K562 (cell line): ENCODE data around the gene FOXO3. TPM values are rescaled to one million over a fixed set of nuclear protein-coding genes. Genes with fewer than 3 reads are reported as not detected.

Experiments
- CHD1 ChIP-seq: fragments of 200-600 bp; sonication (generic); IDR thresholded peaks from one replicate; pipeline ENCODE4 v1.6.1; 2012; ENCODE audit warnings: mild to moderate bottlenecking, moderate library complexity, low read length, inconsistent platforms
- HMGXB4 ChIP-seq: sonication (generic); formaldehyde crosslinking; IDR thresholded peaks from 2 replicates; pipeline ENCODE4 v1.8.1; 2023; ENCODE audit warnings: mild to moderate bottlenecking, missing genetic modification reagents
- MAFF ChIP-seq: IDR thresholded peaks from 2 replicates; pipeline ENCODE4 v1.6.1; 2012; ENCODE audit warnings: low read length, improper control_type of control experiment
- MYC ChIP-seq, 2 experiments: fragments of 250-450 bp in 1 of 2; sonication (Bioruptor Pico) in 1 of 2; IDR thresholded peaks; 2 replicates each; pipeline versions ENCODE4 v1.5.1 to v1.6.1; 2012 to 2021; ENCODE audit warnings: low read depth in 2 of 2, borderline replicate concordance in 1 of 2, improper control_type of control experiment in 1 of 2, low read length in 1 of 2, mild to moderate bottlenecking in 1 of 2, moderate library complexity in 1 of 2
- NR0B1 ChIP-seq: fragments of 450-650 bp; IDR thresholded peaks from one replicate; pipeline ENCODE4 v1.6.1; 2018; ENCODE audit warnings: mild to moderate bottlenecking, moderate library complexity; ENCODE audit not compliant: partially characterized antibody
- PURB ChIP-seq: sonication (generic); formaldehyde crosslinking; IDR thresholded peaks from 2 replicates; pipeline ENCODE4 v1.9.0; 2021; ENCODE audit warnings: low read depth, mild to moderate bottlenecking, missing genetic modification reagents
- RAD21 ChIP-seq, 2 experiments: fragments of 250-450 bp in 1 of 2; fragments of 450-650 bp in 1 of 2; sonication (Bioruptor Pico) in 1 of 2; formaldehyde crosslinking in 1 of 2; IDR thresholded peaks in 1 of 2; conservative IDR thresholded peaks in 1 of 2; 2 replicates each; pipeline versions ENCODE4 v1.4.0 to v1.8.0; 2020 to 2022; ENCODE audit warnings: mild to moderate bottlenecking in 2 of 2, moderate library complexity in 1 of 2
- RB1 ChIP-seq: fragments of 450-650 bp; IDR thresholded peaks from 2 replicates; pipeline ENCODE4 v1.6.1; 2017; ENCODE audit warnings: low read depth, mild to moderate bottlenecking
- SIN3B ChIP-seq: fragments of 450-650 bp; IDR thresholded peaks from 2 replicates; pipeline ENCODE4 v1.6.1; 2017; ENCODE audit warnings: low read depth, mild to moderate bottlenecking, moderate library complexity
- SMC3 ChIP-seq: conservative IDR thresholded peaks from 2 replicates; pipeline ENCODE4 v1.6.1; 2011; ENCODE audit warnings: low read depth, low read length, improper control_type of control experiment; ENCODE audit not compliant: insufficient read depth
- TARDBP ChIP-seq: fragments of 450-650 bp; IDR thresholded peaks from 2 replicates; pipeline ENCODE4 v1.6.1; 2016
- ZNF253 ChIP-seq: fragments of 250-450 bp; sonication (Bioruptor Pico); conservative IDR thresholded peaks from 2 replicates; pipeline ENCODE4 v1.6.1; 2021; ENCODE audit warnings: mild to moderate bottlenecking
- ZNF512 ChIP-seq: IDR thresholded peaks from 2 replicates; pipeline ENCODE4 v1.6.1; 2016; ENCODE audit warnings: missing genetic modification characterization, missing compliant biosample characterization
- polyA plus RNA-seq, 8 experiments: library from polyadenylated mRNA; depleted of rRNA in 4 of 8; stranded (reverse) in 5 of 8; unstranded in 3 of 8; fragments of >200 nt; fragmentation: Nextera tagmentation in 2 of 8; fragmentation: Illumina TruSeq in 1 of 8; extraction: Ambion mirVana in 2 of 8; extraction: Trizol in 1 of 8; gene quantifications; 2 replicates each; pipeline versions ENCODE4 v1.2.1 to v1.2.3, GENCODE V29; 2011 to 2014; ENCODE audit warnings: inconsistent platforms in 1 of 8, missing spikeins in 1 of 8
- total RNA-seq, 7 experiments: library from RNA; depleted of rRNA in 6 of 7; stranded (reverse); fragments of >200 nt in 6 of 7; fragmentation: Illumina TruSeq in 2 of 7; extraction: Trizol in 2 of 7; gene quantifications; 2 replicates each; pipeline versions ENCODE4 v1.2.1 to v1.2.3, GENCODE V29; 2011 to 2021; ENCODE audit warnings: low replicate concordance in 1 of 7
- TF ChIP-seq, protein P1 (sequence below): fragments of 450-650 bp; formaldehyde crosslinking; IDR thresholded peaks from 2 replicates; pipeline ENCODE4 v1.4.0; 2020; ENCODE audit warnings: mild to moderate bottlenecking, moderate library complexity

FOXO3 gene
- total and polyA plus RNA-seq, 9 of the 15 experiments (the other 6 are each of a cell fraction or from before 2014, with no cell fraction given), result 3.0 to 14.6 (median 6.0) TPM

GRCh38 chr6:108557494-108558371 lies 3.0 kb upstream of the FOXO3 start (continued):
- TF ChIP-seq RAD21 (CRISPR knock-in tag; conservative IDR thresholded peaks at IDR 0.05 in 1 of 2, IDR thresholded peaks at IDR 0.05 in 1 of 2) (0 out of 4 replicates have a peak, but pooled peaks of 1 of the 2 experiments have one; percentile 10), SIN3B (0 out of 2 replicates have a peak, but pooled peaks have one; percentile 17), PURB (CRISPR knock-in tag) (no peak), ZNF253 (CRISPR knock-in tag) (no peak), CHD1 (peak; percentile 15), NR0B1 (no peak), MAFF (no peak), RB1 (peak; percentile 78), ZNF512 (no peak), TARDBP (no peak), MYC (IDR thresholded peaks at IDR 0.05; ENCODE audit: low read depth, low read length) (peak; percentile 92), MYC (CRISPR knock-in tag; IDR thresholded peaks at IDR 0.05; ENCODE audit: borderline replicate concordance, low read depth) (no peak), HMGXB4 (no peak), SMC3 (no peak)
- TF ChIP-seq, protein P1, sequence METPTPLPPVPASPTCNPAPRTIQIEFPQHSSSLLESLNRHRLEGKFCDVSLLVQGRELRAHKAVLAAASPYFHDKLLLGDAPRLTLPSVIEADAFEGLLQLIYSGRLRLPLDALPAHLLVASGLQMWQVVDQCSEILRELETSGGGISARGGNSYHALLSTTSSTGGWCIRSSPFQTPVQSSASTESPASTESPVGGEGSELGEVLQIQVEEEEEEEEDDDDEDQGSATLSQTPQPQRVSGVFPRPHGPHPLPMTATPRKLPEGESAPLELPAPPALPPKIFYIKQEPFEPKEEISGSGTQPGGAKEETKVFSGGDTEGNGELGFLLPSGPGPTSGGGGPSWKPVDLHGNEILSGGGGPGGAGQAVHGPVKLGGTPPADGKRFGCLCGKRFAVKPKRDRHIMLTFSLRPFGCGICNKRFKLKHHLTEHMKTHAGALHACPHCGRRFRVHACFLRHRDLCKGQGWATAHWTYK (CRISPR knock-in tag), result no peak
